ENCODE measurements around the gene MYOCOS.

- TF ChIP-seq CTCF (IDR thresholded peaks at IDR 0.05) = no peak
- no peak for TF ChIP-seq POLR2A (IDR thresholded peaks at IDR 0.05)
- no peak for TF ChIP-seq POLR2AphosphoS5 (IDR thresholded peaks at IDR 0.05)
These were observed 42.0 kb downstream of the MYOCOS start for GRCh38 chr1:171663854-171664575.
